Endothelial cell (in vitro differentiated cells): Measurements from ENCODE around the gene MINPP1. TPM values are rescaled to one million over a fixed set of nuclear protein-coding genes. Genes with fewer than 3 reads are reported as not detected.

ENCODE experiments used
- DNase-seq: peaks from one replicate; pipeline ENCODE4 v3.0.0; 2021; ENCODE audit warnings: low spot score
- H3K27ac Mint-ChIP-seq: one replicate; pipeline ENCODE4 v1.8.0; 2021; ENCODE audit warnings: mixed read lengths, inconsistent platforms; ENCODE audit not compliant: unreplicated experiment
- H3K27me3 Mint-ChIP-seq: one replicate; pipeline ENCODE4 v1.8.0; 2021; ENCODE audit warnings: mild to moderate bottlenecking, moderate library complexity, mixed read lengths, inconsistent platforms; ENCODE audit not compliant: unreplicated experiment
- H3K36me3 Mint-ChIP-seq: one replicate; pipeline ENCODE4 v1.8.0; 2021; ENCODE audit warnings: mild to moderate bottlenecking, low read depth, mixed read lengths, inconsistent platforms; ENCODE audit not compliant: unreplicated experiment
- H3K4me1 Mint-ChIP-seq: one replicate; pipeline ENCODE4 v1.8.0; 2021; ENCODE audit warnings: mild to moderate bottlenecking, mixed read lengths, inconsistent platforms; ENCODE audit not compliant: unreplicated experiment
- H3K4me3 Mint-ChIP-seq: one replicate; pipeline ENCODE4 v1.8.0; 2021; ENCODE audit warnings: mild to moderate bottlenecking, mixed read lengths, inconsistent platforms; ENCODE audit not compliant: unreplicated experiment
- H3K9me3 Mint-ChIP-seq: one replicate; pipeline ENCODE4 v1.8.0; 2021; ENCODE audit warnings: mixed read lengths, inconsistent platforms; ENCODE audit not compliant: unreplicated experiment
- total RNA-seq: library from RNA; stranded (reverse); fragmentation: NEBNext Ultra II Directional; extraction: Animal tissue kit (Norgen Biotek cat#: 25700); gene quantifications from one replicate; pipeline ENCODE4 v1.2.1, GENCODE V29; 2021; ENCODE audit not compliant: unreplicated experiment
- TF ChIP-seq, protein P1 (sequence below): fragments of 200-600 bp; sonication (generic); IDR thresholded peaks from one replicate; pipeline ENCODE4 v1.5.0; 2021; ENCODE audit warnings: antibody characterized with exemption; ENCODE audit not compliant: unreplicated experiment

MINPP1 gene
- total RNA-seq, 1 donor from 2014 or later = 39.5 TPM

DNA sequence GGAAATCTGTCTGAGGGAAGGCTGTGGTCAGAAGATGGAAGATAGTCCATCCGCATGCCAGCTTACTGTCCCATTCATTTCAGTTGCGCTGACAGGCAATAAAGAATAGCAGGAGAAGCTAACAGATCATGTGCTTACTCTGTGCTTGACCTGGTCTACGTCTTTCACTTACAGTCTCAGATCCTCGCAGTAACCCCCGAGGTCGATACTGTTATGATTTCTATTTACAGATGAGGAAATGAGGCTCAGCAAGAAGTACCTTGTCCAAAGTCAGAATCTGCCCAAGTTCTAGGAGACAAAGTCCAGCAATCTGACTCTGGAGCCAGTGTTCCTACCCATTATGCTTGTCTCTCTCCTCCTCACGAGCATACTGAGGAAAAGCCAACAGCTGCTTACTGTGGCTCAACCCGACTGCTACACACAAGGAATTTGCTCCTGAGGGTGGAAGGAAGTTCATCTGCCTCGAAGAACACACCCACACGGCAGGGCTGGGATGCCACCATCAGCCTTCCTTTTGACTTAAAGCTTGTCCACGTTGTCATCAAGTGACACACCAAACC, 74.2 kb downstream of the MINPP1 start:
- no peaks in the 10 kb centered on the region for H3K9me3 Mint-ChIP-seq
- H3K27ac Mint-ChIP-seq = no peak overlapping the region
- no peak overlapping the region for H3K4me3 Mint-ChIP-seq
- DNase-seq = no peak
- H3K27me3 Mint-ChIP-seq = peaks cover 1% of the 10 kb centered on the region
- TF ChIP-seq, protein P1, sequence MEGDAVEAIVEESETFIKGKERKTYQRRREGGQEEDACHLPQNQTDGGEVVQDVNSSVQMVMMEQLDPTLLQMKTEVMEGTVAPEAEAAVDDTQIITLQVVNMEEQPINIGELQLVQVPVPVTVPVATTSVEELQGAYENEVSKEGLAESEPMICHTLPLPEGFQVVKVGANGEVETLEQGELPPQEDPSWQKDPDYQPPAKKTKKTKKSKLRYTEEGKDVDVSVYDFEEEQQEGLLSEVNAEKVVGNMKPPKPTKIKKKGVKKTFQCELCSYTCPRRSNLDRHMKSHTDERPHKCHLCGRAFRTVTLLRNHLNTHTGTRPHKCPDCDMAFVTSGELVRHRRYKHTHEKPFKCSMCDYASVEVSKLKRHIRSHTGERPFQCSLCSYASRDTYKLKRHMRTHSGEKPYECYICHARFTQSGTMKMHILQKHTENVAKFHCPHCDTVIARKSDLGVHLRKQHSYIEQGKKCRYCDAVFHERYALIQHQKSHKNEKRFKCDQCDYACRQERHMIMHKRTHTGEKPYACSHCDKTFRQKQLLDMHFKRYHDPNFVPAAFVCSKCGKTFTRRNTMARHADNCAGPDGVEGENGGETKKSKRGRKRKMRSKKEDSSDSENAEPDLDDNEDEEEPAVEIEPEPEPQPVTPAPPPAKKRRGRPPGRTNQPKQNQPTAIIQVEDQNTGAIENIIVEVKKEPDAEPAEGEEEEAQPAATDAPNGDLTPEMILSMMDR = no peak
- H3K4me1 Mint-ChIP-seq = no peaks in the 10 kb centered on the region
- H3K36me3 Mint-ChIP-seq = no peaks in the 10 kb centered on the region

DNA sequence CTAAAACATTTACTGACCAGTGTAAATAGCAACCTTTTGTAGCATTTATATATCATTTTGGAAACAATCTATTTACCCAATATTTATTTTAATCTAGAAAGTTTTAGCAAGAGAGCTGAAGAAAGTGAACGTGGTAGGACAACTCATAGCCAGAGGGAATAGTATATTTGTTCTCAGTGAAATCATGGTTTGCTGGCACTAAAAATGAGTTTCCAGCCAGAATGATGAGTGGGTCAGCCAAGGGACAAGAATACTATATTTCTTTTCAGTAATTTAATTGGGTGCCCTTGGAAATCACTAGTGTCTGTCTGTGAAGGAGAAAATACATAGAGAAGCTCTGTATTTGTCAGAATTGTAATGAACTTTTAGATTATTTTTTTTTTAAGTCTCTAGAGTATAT, 74.9 kb downstream of the MINPP1 start:
- Mint-ChIP-seq H3K4me1 (no peaks in the 10 kb centered on the region), H3K27ac (no peak overlapping the region), H3K4me3 (no peak overlapping the region), H3K27me3 (peaks cover 1% of the 10 kb centered on the region), H3K9me3 (no peaks in the 10 kb centered on the region), H3K36me3 (no peaks in the 10 kb centered on the region)
- TF ChIP-seq, protein P1 = no peak
- no peak for DNase-seq

DNA sequence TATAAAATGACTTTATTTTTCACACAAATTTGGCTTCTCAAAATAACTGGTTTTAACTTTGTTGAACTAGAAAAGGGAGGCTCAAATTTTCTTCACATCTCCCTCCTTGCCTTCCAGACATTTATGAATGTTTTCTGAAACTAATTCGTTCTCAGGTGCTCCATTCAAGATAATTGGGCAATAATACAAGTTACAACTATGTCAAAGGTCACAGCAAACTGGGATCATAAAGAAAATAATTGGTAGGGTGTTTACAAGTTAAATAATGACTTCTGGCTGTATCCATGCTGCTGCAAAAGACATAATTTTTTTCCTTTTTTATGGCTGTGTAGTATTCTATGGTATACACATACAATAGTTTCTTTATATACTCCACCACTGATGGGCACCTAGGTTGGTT, 75.3 kb downstream of the MINPP1 start:
- peaks cover 1% of the 10 kb centered on the region for H3K27me3 Mint-ChIP-seq
- no peak overlapping the region for H3K27ac Mint-ChIP-seq
- H3K36me3 Mint-ChIP-seq = no peaks in the 10 kb centered on the region
- H3K4me3 Mint-ChIP-seq = no peak overlapping the region
- no peak for DNase-seq
- H3K9me3 Mint-ChIP-seq = no peaks in the 10 kb centered on the region
- TF ChIP-seq, protein P1 = no peak
- H3K4me1 Mint-ChIP-seq = no peaks in the 10 kb centered on the region

DNA sequence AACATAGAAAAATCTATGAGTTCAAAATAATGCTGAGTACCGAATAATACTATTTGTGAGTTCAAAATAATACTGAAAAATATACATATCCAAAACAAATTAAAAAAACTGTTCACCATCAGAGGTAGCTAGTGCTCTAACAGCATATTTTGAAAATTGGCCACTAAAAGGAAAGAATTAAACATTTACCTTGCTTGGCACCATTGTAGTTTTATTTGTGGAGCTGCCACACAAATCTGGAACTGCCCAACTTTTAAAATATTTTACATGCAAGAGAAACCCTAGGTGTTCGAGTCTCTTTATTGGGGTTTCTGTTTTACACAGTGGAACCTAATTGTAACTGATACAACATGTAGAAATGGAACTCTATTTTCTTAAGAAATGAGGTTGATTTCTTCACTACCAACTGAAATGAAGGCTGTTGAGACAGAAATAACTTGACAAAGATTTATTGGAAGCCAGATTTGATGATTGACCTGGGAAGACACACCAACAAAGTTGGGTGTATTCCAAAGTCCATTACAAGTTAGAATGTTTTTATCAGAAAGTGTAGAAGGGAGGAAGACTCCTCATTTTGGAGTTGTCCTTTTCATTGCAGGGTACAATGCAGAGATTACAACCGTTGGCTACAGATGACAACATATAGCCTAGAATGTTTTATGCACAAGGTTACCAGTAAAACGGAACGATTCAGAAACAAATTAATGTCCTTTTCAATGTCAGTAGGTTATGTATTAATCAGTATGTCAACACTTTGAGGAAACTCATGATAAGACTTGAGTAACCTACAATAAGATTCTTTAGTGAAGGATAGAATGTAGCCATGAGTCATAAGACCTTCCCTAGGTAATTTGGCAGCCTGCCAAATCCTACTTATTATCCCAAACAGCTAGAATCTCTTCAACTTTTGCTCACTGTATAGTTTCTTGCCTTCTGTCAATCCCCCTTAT, 81.1 kb downstream of the MINPP1 start:
- TF ChIP-seq, protein P1 = no peak
- Mint-ChIP-seq H3K9me3 (no peaks in the 10 kb centered on the region), H3K36me3 (no peaks in the 10 kb centered on the region), H3K4me3 (no peak overlapping the region), H3K27me3 (peaks cover 1% of the 10 kb centered on the region), H3K4me1 (no peaks in the 10 kb centered on the region), H3K27ac (no peak overlapping the region)
- DNase-seq = no peak

DNA sequence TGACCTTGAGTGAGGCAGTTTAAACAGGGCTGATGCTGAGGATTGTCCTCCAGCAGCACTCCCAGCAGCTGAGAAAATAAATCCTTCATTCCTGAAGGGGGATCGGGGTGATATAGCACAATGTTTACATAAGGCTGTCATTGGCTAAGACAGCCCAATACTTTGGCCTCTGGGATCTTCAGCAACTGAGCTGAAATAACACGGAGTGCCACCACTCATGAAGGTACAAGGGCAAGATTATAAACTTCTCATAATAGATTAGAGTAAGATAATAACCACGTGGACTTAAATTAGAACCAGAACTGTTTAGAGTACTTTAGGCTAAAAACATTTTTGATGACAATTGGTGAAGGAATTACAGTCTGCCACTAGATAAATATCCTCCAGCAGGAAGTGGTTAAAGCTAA, 85.0 kb downstream of the MINPP1 start:
- no peak for DNase-seq
- Mint-ChIP-seq H3K27ac (no peak overlapping the region), H3K27me3 (no peaks in the 10 kb centered on the region)

More for the DNA sequence above, 85.0 kb downstream of the MINPP1 start:
- H3K9me3 Mint-ChIP-seq = no peaks in the 10 kb centered on the region
- no peak overlapping the region for H3K4me3 Mint-ChIP-seq
- no peaks in the 10 kb centered on the region for H3K4me1 Mint-ChIP-seq
- no peaks in the 10 kb centered on the region for H3K36me3 Mint-ChIP-seq
- TF ChIP-seq, protein P1 = no peak
